ENCODE data around the gene XRCC1. TPM values are rescaled to one million over a fixed set of nuclear protein-coding genes. Genes with fewer than 3 reads are reported as not detected.
"Not testable (repeated sequence)": the region's sequence is repeated elsewhere in the genome, so short reads cannot be mapped to it uniquely, and the experiment has no call there.

XRCC1 gene
- polyA plus RNA-seq, 1 experiment, result 15.2 TPM

DNA sequence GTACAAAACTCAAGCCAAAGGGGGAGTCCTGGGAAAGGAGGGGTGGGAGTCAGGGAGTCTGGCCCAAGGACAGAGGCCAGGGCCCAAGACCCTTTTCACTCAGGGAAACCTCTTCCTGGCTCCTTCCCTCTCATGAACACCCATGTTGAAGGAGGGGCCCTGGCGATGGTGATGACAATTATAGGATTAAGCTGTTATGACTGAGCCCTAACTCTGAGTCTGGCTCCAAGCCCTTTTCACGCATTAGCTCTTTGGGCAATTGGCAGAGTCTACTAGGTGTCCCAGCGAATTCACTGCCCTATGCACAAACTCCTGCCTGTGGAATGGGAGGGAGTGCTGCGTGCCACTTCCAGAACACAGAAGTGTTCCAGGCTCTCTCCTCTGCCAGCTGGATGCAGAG is 21.7 kb downstream of the XRCC1 start:
- H3K27me3 ChIP-seq (ENCODE audit: control insufficient read depth, insufficient read depth, low read length), result no peaks in the 10 kb centered on the region
- CTCF ChIA-PET, result interaction anchor here (1.0 to 3.7 kb wide), 8 partner anchors 12 to 256 kb away, joined by 3 to 58 read pairs (median 8); partner anchors contain the start of genes PINLYP and XRCC1
- POLR2A ChIA-PET, result no interaction called here
- H3K4me3 ChIP-seq (ENCODE audit: low read depth, low read length), result no peak overlapping the region
- TF ChIP-seq, protein P1, sequence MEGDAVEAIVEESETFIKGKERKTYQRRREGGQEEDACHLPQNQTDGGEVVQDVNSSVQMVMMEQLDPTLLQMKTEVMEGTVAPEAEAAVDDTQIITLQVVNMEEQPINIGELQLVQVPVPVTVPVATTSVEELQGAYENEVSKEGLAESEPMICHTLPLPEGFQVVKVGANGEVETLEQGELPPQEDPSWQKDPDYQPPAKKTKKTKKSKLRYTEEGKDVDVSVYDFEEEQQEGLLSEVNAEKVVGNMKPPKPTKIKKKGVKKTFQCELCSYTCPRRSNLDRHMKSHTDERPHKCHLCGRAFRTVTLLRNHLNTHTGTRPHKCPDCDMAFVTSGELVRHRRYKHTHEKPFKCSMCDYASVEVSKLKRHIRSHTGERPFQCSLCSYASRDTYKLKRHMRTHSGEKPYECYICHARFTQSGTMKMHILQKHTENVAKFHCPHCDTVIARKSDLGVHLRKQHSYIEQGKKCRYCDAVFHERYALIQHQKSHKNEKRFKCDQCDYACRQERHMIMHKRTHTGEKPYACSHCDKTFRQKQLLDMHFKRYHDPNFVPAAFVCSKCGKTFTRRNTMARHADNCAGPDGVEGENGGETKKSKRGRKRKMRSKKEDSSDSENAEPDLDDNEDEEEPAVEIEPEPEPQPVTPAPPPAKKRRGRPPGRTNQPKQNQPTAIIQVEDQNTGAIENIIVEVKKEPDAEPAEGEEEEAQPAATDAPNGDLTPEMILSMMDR (IDR thresholded peaks at IDR 0.05; ENCODE audit: low read depth, low read length), result no peak
- no peak for DNase-seq (ENCODE audit: low read depth, low spot score)
- no peak overlapping the region for H3K27ac ChIP-seq (ENCODE audit: low read depth, low read length)
- H3K9me3 ChIP-seq (ENCODE audit: control insufficient read depth, insufficient read depth, low read length), result no peaks in the 10 kb centered on the region

DNA sequence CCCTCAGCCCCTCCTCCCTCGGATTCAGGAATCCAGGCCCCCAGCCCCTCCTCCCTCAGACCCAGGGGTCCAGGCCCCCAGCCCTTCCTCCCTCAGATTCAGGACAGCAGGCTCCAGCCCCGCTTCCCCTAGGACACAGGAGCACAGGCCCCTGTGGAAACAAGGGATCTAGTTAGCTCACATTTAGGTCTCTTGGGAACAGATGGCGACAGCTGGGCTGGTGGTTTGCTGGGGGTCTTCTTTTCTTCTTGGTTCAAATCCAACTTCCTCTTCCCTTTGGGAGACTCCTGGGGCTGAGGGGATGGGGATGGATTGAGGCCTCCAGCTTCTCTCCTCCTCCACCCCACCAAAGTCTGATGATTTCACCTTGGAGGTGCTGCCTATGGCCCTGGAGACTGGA is 22.7 kb downstream of the XRCC1 start:
- H3K27ac ChIP-seq (ENCODE audit: low read depth, low read length), result no peak overlapping the region
- H3K9me3 ChIP-seq (ENCODE audit: control insufficient read depth, insufficient read depth, low read length), result no peaks in the 10 kb centered on the region
- ChIA-PET POLR2A (no interaction called here), CTCF (interaction anchor here (0.5 to 1.5 kb wide), 2 partner anchors 24 to 100 kb away, joined by 3 to 4 read pairs; no protein-coding TSS in a partner anchor)
- H3K27me3 ChIP-seq (ENCODE audit: control insufficient read depth, insufficient read depth, low read length), result no peaks in the 10 kb centered on the region
- no peak overlapping the region for H3K4me3 ChIP-seq (ENCODE audit: low read depth, low read length)
- no peak for DNase-seq (ENCODE audit: low read depth, low spot score)
- TF ChIP-seq, protein P1 (IDR thresholded peaks at IDR 0.05; ENCODE audit: low read depth, low read length), result no peak

GRCh38 chr19:43552198-43552450 is 23.2 kb downstream of the XRCC1 start:
- TF ChIP-seq, protein P1 (IDR thresholded peaks at IDR 0.05; ENCODE audit: low read depth, low read length), result no peak
- H3K9me3 ChIP-seq (ENCODE audit: control insufficient read depth, insufficient read depth, low read length), result no peaks in the 10 kb centered on the region
- no peak overlapping the region for H3K4me3 ChIP-seq (ENCODE audit: low read depth, low read length)
- POLR2A ChIA-PET, result no interaction called here
- no peak overlapping the region for H3K27ac ChIP-seq (ENCODE audit: low read depth, low read length)
- H3K27me3 ChIP-seq (ENCODE audit: control insufficient read depth, insufficient read depth, low read length), result no peaks in the 10 kb centered on the region
- CTCF ChIA-PET, result no interaction called here
- DNase-seq (ENCODE audit: low read depth, low spot score), result no peak

DNA sequence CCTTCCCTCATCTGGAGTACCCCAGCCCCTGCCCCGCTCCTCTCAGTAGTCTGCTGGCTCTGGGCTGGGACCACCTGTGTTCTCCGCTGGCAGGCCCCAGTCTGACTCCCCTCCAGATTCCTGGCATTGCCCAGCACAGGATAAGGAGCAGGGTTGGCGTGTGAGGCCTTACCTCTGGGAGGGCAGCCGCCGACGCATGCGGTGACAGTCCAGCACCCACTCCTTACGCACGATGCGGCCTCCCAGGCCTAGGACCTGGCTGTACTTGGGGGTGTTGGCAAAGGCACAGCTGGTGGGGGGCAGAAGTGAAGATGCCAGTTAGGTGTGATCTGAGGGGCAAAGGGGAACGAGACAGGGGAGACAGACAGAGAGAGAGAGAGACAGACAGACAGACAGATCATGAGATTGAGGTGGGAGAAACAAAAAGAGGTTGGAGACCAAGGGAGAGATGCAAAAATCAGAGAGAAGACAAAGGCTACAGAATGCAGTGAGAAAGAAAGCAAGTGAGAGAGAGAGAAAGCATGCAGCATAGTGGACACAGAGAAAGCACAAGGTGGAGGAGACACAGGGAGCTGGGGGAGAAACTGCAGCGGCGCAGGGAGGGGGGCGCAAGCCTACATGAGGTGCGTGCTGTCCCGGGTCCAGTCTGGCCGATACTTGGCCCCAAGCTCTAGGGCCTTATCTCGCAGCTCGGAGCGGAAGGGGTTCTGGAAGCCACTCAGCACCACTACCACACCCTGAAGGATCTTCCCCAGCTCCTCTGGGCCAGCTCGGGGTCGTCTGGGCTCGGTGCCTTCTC is 23.7 kb downstream of the XRCC1 start:
- no peaks in the 10 kb centered on the region for H3K9me3 ChIP-seq (ENCODE audit: control insufficient read depth, insufficient read depth, low read length)
- no peak overlapping the region for H3K4me3 ChIP-seq (ENCODE audit: low read depth, low read length)
- no peak for DNase-seq (ENCODE audit: low read depth, low spot score)
- H3K27me3 ChIP-seq (ENCODE audit: control insufficient read depth, insufficient read depth, low read length), result no peaks in the 10 kb centered on the region
- ChIA-PET POLR2A (no interaction called here), CTCF (no interaction called here)
- no peak overlapping the region for H3K27ac ChIP-seq (ENCODE audit: low read depth, low read length)
- TF ChIP-seq, protein P1 (IDR thresholded peaks at IDR 0.05; ENCODE audit: low read depth, low read length), result no peak

- POLR2A ChIA-PET, result no interaction called here
- H3K4me3 ChIP-seq (ENCODE audit: low read depth, low read length), result no peak overlapping the region
- H3K27me3 ChIP-seq (ENCODE audit: control insufficient read depth, insufficient read depth, low read length), result no peaks in the 10 kb centered on the region
- TF ChIP-seq, protein P1 (IDR thresholded peaks at IDR 0.05; ENCODE audit: low read depth, low read length), result no peak
- H3K9me3 ChIP-seq (ENCODE audit: control insufficient read depth, insufficient read depth, low read length), result no peaks in the 10 kb centered on the region
- CTCF ChIA-PET, result interaction anchor here (0.6 kb wide), 1 partner anchor 1596 kb away, joined by 3 read pairs; no protein-coding TSS in a partner anchor
- no peak overlapping the region for H3K27ac ChIP-seq (ENCODE audit: low read depth, low read length)
- no peak for DNase-seq (ENCODE audit: low read depth, low spot score)
Measured at GRCh38 chr19:43548706-43549105, 26.6 kb downstream of the XRCC1 start.

DNA sequence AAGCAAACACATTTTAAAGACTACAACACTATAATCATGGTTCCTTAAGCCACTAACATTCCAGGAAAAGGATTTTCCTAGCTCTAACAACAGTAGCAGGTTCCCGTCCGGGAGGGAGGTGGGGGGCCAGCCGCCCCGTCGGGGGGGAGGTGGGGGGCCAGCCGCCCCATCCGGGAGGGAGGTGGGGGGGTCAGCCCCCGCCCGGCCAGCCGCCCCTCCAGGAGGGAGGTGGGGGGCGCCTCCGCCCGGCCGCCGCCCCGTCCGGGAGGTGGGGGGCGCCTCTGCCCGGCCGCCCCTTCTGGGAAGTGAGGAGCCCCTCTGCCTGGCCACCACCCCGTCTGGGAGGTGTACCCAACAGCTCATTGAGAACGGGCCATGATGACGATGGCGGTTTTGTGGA is 27.4 kb downstream of the XRCC1 start:
- H3K9me3 ChIP-seq (ENCODE audit: control insufficient read depth, insufficient read depth, low read length); POLR2A ChIA-PET; H3K27ac ChIP-seq (ENCODE audit: low read depth, low read length); H3K4me3 ChIP-seq (ENCODE audit: low read depth, low read length); CTCF ChIA-PET; DNase-seq (ENCODE audit: low read depth, low spot score); H3K27me3 ChIP-seq (ENCODE audit: control insufficient read depth, insufficient read depth, low read length): not testable (repeated sequence)
